Thoracic aorta (tissue), 2 donors: ENCODE results near the gene DLL3. TPM values are rescaled to one million over a fixed set of nuclear protein-coding genes. Genes with fewer than 3 reads are reported as not detected.

Source experiments
- ATAC-seq: fragments of 150-250 bp; one replicate; pipeline ENCODE4 v1.8.0; 2017; ENCODE audit warnings: low read depth; ENCODE audit not compliant: insufficient number of reproducible peaks, low FRiP score
- DNase-seq: peaks from one replicate; pipeline ENCODE4 v3.0.0-alpha.2; 2020; ENCODE audit warnings: low spot score
- H3K27ac ChIP-seq, 2 donors: fragments of 200-600 bp; sonication (generic); 1 replicate in 1 of 2; 2 replicates in 1 of 2; pipeline ENCODE4 v1.5.1; 2016; ENCODE audit warnings: mild to moderate bottlenecking in 2 of 2, moderate library complexity in 2 of 2
- H3K27me3 ChIP-seq: fragments of 200-600 bp; sonication (generic); replicated peaks from 2 replicates; pipeline ENCODE4 v1.6.0; 2016; ENCODE audit warnings: mild to moderate bottlenecking; ENCODE audit not compliant: insufficient read depth
- H3K36me3 ChIP-seq: fragments of 200-600 bp; sonication (generic); one replicate; pipeline ENCODE4 v1.5.1; 2016
- H3K4me1 ChIP-seq, 2 donors: fragments of 200-600 bp; sonication (generic); 1 replicate in 1 of 2; 2 replicates in 1 of 2; pipeline versions ENCODE4 v1.5.1 to v1.6.0; 2016; ENCODE audit warnings: low read depth in 2 of 2, mild to moderate bottlenecking in 1 of 2; ENCODE audit not compliant: control insufficient read depth in 1 of 2
- H3K4me3 ChIP-seq: fragments of 200-600 bp; sonication (generic); 2 replicates; pipeline ENCODE4 v1.5.1; 2016; ENCODE audit warnings: mild to moderate bottlenecking
- H3K9me3 ChIP-seq: fragments of 200-600 bp; sonication (generic); 2 replicates; pipeline ENCODE4 v1.5.1; 2016
- total RNA-seq, 2 donors: library from RNA; depleted of rRNA; stranded (reverse); fragments of >200 nt; gene quantifications; one replicate each; pipeline versions ENCODE4 v1.1.0 to v1.2.3, GENCODE V29; 2016
- TF ChIP-seq, protein P1 (sequence below): fragments of 200-600 bp; sonication (generic); IDR thresholded peaks from one replicate; pipeline ENCODE4 v1.5.1; 2019; ENCODE audit warnings: antibody characterized with exemption

Gene DLL3
- total RNA-seq, 2 donors from 2014 or later, result not detected

DNA sequence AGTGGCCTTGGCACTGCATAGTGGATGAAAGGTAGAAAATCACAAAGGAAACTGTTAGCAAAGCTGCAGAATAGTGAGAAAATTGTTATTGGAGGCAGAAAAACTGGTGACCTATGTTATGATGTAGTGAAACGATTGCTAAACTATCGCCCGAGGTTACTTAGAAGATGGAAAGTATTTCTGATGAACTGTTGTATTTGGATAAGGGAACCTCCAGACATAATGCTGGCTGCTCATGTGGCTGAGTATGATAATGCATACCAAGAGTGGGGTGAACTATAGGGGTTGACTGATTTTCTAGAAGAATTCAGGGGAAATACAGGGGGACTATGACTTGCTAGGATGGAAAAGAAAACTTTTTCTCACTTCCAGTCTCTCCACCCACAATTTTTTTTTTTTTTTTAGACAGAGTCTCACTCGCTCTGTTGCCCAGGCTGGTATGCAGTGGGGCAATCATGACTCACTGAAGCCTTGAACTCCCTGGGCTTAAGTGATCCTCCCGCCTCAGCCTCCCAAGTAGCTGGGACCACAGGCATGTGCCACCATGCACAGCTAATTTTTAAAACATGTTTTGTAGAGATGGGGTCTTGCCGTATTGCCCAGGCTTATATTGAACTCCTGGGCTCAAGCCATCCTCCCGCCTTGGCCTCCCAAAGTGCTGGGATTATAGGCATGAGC, 45.6 kb downstream of the DLL3 start:
- Histone ChIP-seq H3K36me3 (no peaks in the 10 kb centered on the region), H3K4me1 (peaks cover 4 to 6% of the 10 kb centered on the region in 2 donors), H3K27me3 (no peaks in the 10 kb centered on the region), H3K9me3 (no peaks in the 10 kb centered on the region), H3K4me3 (no peak overlapping the region), H3K27ac (no peak overlapping the region)
- TF ChIP-seq, protein P1, sequence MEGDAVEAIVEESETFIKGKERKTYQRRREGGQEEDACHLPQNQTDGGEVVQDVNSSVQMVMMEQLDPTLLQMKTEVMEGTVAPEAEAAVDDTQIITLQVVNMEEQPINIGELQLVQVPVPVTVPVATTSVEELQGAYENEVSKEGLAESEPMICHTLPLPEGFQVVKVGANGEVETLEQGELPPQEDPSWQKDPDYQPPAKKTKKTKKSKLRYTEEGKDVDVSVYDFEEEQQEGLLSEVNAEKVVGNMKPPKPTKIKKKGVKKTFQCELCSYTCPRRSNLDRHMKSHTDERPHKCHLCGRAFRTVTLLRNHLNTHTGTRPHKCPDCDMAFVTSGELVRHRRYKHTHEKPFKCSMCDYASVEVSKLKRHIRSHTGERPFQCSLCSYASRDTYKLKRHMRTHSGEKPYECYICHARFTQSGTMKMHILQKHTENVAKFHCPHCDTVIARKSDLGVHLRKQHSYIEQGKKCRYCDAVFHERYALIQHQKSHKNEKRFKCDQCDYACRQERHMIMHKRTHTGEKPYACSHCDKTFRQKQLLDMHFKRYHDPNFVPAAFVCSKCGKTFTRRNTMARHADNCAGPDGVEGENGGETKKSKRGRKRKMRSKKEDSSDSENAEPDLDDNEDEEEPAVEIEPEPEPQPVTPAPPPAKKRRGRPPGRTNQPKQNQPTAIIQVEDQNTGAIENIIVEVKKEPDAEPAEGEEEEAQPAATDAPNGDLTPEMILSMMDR, result no peak
- no peak for DNase-seq
- no peak for ATAC-seq

DNA sequence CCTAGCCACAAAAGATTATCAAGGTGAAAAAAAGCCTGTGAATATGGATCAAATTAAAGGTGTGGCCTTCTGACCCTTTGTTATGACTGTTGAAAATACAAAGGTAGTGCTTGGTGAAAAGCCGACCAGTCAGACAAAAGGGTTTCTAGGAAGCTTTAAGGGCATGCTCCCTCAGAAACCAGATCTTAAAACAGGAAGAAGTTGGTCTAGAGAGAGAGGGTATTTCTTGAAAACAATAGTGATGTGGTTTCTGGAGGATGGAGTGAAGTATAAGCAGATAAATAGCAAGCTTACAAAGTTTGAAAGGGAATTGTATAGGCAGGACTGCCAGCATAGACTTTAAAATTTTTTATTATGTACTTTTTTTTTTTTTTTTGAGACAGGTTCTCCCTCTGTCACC, 46.2 kb downstream of the DLL3 start:
- no peak overlapping the region for H3K27ac ChIP-seq
- H3K4me3 ChIP-seq, result no peak overlapping the region
- no peaks in the 10 kb centered on the region for H3K27me3 ChIP-seq
- no peaks in the 10 kb centered on the region for H3K9me3 ChIP-seq
- no peak for ATAC-seq
- H3K36me3 ChIP-seq, result no peaks in the 10 kb centered on the region
- TF ChIP-seq, protein P1, result no peak
- peaks cover 4 to 6% of the 10 kb centered on the region in 2 donors for H3K4me1 ChIP-seq
- no peak for DNase-seq

DNA sequence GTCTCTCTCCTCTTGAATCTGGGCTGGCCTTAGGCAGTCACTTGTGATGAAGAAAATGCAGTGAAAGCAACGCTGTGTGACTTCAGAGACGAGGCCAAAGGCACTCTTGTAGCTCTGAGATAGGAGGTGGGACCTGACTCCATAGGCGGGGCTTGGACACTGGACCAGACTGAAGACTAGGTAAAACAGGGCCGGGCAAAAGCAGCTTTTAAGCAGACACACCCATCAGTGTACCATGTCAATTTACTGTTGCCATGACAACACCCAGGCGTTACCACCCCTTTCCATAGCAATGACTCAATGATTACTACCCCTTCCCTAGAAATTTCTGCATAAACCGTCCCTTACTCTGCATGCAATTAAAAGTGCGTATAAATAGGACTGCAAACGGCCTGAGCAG, 47.9 kb downstream of the DLL3 start:
- no peak for ATAC-seq
- TF ChIP-seq, protein P1, result no peak
- no peak overlapping the region for H3K4me3 ChIP-seq
- H3K9me3 ChIP-seq, result no peaks in the 10 kb centered on the region
- H3K36me3 ChIP-seq, result no peaks in the 10 kb centered on the region
- H3K4me1 ChIP-seq, result no peaks in the 10 kb centered on the region
- H3K27ac ChIP-seq, result no peak overlapping the region
- no peak for DNase-seq
- no peaks in the 10 kb centered on the region for H3K27me3 ChIP-seq

DNA sequence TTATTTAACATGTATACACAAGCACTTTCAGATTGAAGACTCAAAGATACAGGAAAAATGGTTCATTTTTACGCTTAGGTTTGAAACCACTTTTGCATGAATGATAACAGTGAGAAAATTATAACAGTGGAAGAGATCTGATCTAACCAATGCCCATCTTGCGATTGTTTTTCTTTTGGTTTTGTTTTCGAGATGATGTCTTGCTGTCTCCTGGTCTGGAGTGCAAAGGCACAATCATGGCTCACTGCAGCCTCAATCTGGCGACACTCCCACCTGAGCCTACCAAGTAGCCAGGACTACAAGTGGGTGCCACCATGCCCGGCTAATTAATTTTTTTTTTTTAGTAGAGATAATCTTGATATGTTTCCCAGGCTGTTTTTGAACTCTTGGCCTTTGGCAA, 51.5 kb downstream of the DLL3 start:
- no peak for ATAC-seq
- Histone ChIP-seq H3K9me3 (no peaks in the 10 kb centered on the region), H3K27ac (no peak overlapping the region), H3K36me3 (no peaks in the 10 kb centered on the region), H3K4me3 (no peak overlapping the region), H3K27me3 (no peaks in the 10 kb centered on the region), H3K4me1 (no peaks in the 10 kb centered on the region)
- TF ChIP-seq, protein P1, result no peak
- DNase-seq, result no peak

DNA sequence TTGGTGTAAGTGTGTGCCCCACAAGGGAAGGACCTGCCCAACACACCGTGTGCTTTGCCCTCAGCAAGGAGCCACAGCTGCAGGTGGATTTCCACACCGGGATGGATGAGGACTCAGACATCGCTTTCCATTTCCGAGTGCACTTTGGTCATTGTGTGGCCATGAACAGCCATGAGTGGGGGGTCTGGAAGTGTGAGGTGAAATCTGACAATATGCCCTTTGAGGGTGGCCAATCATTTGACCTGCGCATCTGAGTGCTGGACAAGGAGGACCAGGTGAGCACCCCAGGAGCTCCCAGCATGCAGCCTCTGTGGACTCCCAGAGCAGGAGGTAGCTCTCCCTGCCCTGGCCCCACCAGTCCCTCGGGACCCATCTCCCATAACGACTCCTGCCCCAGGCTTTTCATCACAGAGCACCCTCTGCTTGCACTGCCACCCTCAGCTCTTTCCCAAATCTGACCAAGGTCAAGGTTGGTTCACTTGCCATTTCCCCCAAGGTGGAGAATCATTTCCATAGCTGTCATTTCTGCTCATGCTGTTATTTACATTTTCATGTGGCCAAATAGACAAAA, 54.4 kb downstream of the DLL3 start:
- DNase-seq, result no peak
- Histone ChIP-seq H3K27me3 (no peaks in the 10 kb centered on the region), H3K27ac (no peak overlapping the region), H3K9me3 (no peaks in the 10 kb centered on the region), H3K4me1 (no peaks in the 10 kb centered on the region), H3K4me3 (no peak overlapping the region), H3K36me3 (no peaks in the 10 kb centered on the region)
- TF ChIP-seq, protein P1, result no peak
- ATAC-seq, result no peak
